ENCODE data around the gene PERM1. TPM values are rescaled to one million over a fixed set of nuclear protein-coding genes. Genes with fewer than 3 reads are reported as not detected.
A peak's percentile ranks its signal among the peaks of the same experiment; 100 is the strongest.
"Not testable (repeated sequence)": the region's sequence is repeated elsewhere in the genome, so short reads cannot be mapped to it uniquely, and the experiment has no call there.

The PERM1 gene
- total RNA-seq, 1 donor from 2014 or later, result 0.10 TPM

DNA sequence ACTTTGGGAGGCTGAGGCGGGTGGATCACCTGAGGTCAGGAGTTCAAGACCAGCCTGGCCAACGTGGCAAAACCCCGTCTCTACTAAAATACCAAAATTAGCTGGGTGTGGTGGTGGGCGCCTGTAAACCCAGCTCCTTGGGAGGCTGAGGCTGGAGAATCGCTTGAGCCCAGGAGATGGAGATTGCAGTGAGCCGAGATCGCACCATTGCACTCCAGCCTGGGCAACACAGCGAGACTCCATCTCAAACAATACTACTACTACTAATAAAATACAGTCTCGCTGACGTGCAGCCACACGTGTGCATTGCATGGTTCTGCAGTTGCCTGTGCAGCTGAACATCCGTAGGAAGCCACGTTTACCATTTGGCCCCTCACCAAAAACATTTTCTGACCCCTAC is 35.1 kb downstream of the PERM1 start:
- not testable (repeated sequence) for DNase-seq (ENCODE audit: low spot score)

GRCh38 chr1:945688-946556 is 36.0 kb downstream of the PERM1 start:
- DNase-seq (ENCODE audit: low spot score), result no peak

- DNase-seq (ENCODE audit: low spot score), result no peak
These were observed 37.3 kb downstream of the PERM1 start for GRCh38 chr1:944341-945325.

- no peak for DNase-seq (ENCODE audit: low spot score)
These were observed 38.1 kb downstream of the PERM1 start for GRCh38 chr1:943545-944340.

GRCh38 chr1:942864-943533 is 38.9 kb downstream of the PERM1 start:
- no peak for DNase-seq (ENCODE audit: low spot score)

DNA sequence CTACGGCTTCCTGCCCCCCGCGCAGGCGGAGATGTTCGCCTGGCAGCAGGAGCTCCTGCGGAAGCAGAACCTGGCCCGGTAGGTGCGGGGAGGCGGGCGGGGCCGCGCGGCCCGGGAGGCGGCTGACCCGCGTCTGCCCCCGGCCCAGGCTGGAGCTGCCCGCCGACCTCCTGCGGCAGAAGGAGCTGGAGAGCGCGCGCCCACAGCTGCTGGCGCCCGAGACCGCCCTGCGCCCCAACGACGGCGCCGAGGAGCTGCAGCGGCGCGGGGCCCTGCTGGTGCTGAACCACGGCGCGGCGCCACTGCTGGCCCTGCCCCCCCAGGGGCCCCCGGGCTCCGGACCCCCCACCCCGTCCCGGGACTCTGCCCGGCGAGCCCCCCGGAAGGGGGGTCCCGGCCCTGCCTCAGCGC is 39.5 kb downstream of the PERM1 start:
- no peak for DNase-seq (ENCODE audit: low spot score)

DNA sequence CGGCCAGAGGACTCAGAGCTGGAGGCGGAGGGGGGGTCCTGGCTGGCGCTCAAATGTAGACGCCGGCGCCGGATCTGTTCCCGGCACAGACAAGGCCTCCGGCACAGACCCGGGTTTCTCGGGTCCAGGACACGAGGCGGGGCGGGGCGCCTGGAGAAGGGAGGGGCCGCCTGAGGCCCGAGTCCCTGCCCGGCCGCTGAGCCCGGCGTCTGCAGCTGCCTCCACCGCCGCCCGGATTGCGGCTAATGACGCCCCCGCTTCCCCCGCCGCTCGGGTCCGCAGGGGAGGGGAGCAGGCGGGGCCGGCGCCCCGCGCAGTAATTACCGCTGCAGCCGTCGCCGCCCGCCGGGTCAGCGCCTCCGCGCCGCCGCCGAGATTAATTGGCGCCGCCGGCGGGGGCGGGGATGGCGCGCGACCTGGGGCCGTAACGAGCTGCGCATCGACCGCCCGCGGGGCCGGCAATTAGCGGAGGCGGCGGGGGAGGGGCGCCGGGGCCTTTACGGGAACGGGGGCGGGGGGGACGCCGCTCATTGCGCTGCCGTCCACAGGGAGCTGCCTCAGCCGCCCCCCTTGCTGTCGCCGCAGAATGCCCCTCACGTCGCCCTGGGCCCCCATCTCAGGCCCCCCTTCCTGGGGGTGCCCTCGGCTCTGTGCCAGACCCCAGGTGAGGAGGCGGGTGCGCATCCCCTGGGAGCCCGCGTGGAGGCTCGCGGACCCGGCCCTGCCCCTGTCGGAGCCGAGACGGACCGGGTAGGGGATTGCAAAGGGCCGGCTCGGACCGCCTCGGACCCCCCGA is 40.1 kb downstream of the PERM1 start:
- peak; percentile 78 for DNase-seq (ENCODE audit: low spot score)

DNA sequence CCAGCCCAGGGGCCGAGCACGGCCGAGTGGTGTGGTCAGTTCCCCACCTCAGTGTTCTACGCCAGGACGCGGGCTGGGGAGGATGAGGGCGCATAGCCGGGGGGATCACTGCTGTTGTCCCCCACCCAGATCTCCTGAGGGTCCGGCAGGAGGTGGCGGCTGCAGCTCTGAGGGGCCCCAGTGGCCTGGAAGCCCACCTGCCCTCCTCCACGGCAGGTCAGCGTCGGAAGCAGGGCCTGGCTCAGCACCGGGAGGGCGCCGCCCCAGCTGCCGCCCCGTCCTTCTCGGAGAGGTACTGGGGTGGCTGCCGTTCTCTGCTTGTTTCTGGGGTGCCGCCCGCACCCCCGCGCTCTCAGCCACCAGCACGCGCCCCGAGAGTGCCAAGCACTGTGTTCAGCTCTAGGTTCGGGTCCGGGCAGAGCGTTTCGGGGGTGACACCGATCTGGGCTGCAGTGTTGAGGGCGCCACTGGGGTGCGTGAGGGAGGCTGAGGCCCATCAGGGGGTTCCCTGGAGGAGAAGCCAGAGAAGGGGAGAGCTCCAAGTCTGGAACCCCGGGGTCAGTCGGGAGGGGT is 40.8 kb downstream of the PERM1 start:
- no peak for DNase-seq (ENCODE audit: low spot score)

GRCh38 chr1:940107-941014 is 41.5 kb downstream of the PERM1 start:
- peak; percentile 69 for DNase-seq (ENCODE audit: low spot score)

- DNase-seq (ENCODE audit: low spot score), result no peak
These were observed 42.3 kb downstream of the PERM1 start for GRCh38 chr1:939511-940106.

DNA sequence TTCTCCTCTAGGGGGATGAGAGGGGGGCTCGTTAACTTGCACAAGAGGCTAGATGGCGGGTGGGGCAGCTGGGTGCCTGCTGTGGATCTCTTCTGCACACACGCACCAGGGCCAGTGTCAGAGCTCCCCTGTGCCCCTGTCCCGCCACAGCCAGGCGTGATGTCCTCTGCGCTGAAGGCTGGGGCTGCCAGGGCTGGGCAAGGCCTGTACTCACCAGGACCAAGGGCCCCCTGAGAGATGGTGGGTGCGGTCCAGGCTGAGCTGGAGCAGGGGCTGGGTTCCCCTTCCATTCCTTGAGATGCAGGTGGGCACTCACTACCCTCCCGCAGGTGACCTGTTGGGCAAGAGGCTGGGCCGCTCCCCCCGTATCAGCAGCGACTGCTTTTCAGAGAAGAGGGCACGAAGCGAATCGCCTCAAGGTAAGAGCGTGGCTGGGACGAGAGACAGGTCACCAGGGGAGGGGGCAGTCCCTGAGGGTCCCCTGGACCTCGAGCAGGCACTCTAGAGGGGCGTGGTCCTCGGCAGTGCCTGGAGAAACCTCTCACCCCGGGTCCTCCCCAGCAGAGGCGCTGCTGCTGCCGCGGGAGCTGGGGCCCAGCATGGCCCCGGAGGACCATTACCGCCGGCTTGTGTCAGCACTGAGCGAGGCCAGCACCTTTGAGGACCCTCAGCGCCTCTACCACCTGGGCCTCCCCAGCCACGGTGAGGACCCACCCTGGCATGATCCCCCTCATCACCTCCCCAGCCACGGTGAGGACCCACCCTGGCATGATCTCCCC is 43.0 kb downstream of the PERM1 start:
- no peak for DNase-seq (ENCODE audit: low spot score)

DNA sequence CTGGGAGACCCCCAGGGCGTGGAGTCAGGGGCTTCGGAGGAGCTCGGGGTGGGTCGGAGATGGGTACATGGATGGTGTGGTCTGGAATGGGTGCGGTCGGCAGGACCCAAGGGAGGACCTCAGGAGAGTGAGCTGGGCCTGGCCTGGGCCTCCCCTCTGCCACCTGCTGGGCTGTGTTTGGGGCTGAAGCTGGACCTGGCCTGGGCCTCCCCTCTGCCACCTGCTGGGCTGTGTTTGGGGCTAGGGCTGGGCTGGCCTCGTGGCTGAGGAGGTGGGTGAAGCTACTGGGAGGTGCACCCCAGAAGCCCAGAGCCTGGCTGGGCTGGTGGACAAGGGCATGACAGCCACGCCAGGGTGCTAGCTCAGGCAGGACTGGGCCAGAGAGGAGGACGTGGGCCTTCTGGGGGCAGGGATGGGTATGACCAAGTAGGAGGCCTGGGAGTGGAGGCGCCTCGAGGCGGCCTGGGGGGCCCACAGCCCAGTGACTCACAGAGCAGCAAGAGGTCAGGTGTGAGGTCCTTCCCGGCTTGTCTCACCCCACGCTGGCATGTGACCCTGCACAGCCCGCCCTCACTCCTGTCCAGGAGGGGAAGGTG is 43.7 kb downstream of the PERM1 start:
- DNase-seq (ENCODE audit: low spot score), result peak; percentile 71

GRCh38 chr1:937521-937920 is 44.4 kb downstream of the PERM1 start:
- DNase-seq (ENCODE audit: low spot score), result no peak

DNA sequence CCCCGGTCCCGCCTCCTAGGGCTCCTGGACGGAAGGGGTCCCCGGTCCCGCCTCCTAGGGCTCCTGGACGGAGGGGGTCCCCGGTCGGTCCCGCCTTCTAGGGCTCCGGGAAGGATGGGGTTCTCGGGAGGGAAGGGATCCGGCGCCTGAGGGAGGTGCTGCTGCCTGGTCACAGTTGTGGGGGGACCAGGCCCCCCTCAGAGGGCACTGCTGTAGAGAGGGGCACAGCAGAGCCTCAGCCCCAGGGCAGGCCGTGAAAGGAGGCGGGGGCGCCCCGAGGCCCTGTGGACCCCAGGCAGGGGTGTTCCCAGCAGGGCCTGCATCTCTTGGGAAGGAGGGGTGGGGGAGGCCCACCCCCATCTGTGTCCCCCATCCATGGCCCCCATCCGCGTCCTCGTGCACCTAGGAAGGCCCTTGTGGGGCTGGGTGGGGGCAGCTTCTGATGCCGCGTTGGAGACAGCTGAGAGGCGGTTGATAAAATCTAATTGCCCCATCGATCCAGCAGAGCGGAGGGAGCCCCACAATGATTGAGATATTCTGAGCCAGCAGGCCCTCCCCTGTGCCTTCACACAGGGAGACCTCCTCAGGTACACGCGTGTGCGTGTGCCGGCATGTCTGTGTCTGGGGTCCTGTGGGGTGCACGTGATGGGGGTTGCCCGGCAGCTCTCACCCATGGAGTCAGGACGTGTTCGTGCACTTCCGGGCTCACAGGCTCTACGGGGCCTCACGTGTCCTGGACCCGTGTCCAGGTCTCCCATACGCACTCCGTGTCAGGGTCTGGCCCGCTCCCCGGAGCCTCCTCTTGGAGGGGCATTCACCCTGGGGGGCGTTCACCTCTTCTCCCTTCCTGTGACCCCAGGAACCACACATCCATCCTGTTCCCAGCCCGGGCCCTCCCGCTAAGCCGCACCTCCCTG is 45.3 kb downstream of the PERM1 start:
- DNase-seq (ENCODE audit: low spot score), result no peak

GRCh38 chr1:935751-936231 is 46.1 kb downstream of the PERM1 start:
- no peak for DNase-seq (ENCODE audit: low spot score)
